Measurements from ENCODE around the gene WDR13. TPM values are rescaled to one million over a fixed set of nuclear protein-coding genes. Genes with fewer than 3 reads are reported as not detected.

The WDR13 gene
- total and polyA plus RNA-seq, 2 experiments from 2014 or later = 117 to 167 TPM

DNA sequence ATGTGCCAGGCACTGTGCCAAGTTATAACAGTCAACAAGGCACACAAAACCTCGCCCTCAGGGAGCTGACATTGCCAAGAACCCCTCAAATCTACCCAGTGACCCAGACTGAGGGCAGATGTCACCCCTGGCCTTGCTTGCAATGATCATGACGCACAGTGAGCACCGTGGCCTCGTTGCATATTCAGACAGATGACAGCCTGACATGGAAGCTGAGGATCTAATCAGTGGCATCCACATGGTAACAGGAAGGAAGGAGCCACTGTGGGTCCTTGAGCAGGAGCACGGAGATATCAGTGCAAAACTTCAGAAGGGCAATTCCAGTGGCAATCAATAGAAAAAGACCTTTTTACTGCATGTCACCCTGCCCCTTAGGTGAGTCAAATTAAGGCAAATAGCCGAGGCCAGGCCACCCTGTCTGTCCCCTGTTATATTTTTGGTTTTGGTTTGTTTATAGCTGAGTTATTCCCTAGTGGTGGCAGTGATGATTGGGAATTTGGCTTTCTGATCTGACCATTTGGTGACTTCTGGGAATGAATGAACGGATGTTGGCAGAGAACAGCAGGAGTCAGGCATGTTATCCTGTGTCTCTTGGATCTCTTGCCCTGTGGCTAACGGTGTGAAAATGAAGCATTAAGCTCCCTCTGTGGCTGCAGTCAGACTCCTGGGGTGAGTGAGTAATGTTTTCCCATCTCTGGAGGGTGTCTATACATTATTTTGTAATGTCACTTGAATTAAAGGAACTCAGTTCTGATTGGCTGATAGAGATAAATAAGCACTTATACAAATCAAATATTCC is 20.4 kb downstream of the WDR13 start:
- Histone ChIP-seq H3K27me3 (no peaks in the 10 kb centered on the region), H3K27ac (no peak overlapping the region), H3K9me3 (ENCODE audit: low read depth) (no peaks in the 10 kb centered on the region), H4K20me1 (ENCODE audit: insufficient read depth, poor library complexity, severe bottlenecking) (no peaks in the 10 kb centered on the region), H3K4me3 (no peak overlapping the region), H2AFZ (no peak overlapping the region), H3K4me2 (no peak overlapping the region), H3K4me1 (ENCODE audit: insufficient read depth) (no peaks in the 10 kb centered on the region), H3K79me2 (no peaks in the 10 kb centered on the region), H3K9me2 (replicated peaks; ENCODE audit: insufficient read depth) (no peaks in the 10 kb centered on the region), H3K36me3 (replicated peaks; ENCODE audit: insufficient read depth, low read depth) (no peaks in the 10 kb centered on the region)
- 59% methylated on average over 8 of the region's 8 CpGs for WGBS (ENCODE audit: low lambda C conversion rate, missing lambda C conversion rate)
- TF ChIP-seq, protein P1, sequence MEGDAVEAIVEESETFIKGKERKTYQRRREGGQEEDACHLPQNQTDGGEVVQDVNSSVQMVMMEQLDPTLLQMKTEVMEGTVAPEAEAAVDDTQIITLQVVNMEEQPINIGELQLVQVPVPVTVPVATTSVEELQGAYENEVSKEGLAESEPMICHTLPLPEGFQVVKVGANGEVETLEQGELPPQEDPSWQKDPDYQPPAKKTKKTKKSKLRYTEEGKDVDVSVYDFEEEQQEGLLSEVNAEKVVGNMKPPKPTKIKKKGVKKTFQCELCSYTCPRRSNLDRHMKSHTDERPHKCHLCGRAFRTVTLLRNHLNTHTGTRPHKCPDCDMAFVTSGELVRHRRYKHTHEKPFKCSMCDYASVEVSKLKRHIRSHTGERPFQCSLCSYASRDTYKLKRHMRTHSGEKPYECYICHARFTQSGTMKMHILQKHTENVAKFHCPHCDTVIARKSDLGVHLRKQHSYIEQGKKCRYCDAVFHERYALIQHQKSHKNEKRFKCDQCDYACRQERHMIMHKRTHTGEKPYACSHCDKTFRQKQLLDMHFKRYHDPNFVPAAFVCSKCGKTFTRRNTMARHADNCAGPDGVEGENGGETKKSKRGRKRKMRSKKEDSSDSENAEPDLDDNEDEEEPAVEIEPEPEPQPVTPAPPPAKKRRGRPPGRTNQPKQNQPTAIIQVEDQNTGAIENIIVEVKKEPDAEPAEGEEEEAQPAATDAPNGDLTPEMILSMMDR (IDR thresholded peaks at IDR 0.05; ENCODE audit: poor library complexity) = no peak
- TF ChIP-seq EZH2 (IDR thresholded peaks at IDR 0.05; ENCODE audit: borderline replicate concordance) (no peak), EZH2phosphoT487 (IDR thresholded peaks at IDR 0.05; ENCODE audit: low read depth, severe bottlenecking, unreplicated experiment) (no peak)
- no peak for DNase-seq (ENCODE audit: low spot score)

GRCh38 chrX:48626401-48627298 is 29.4 kb downstream of the WDR13 start:
- H3K4me3 ChIP-seq = no peak overlapping the region
- H3K79me2 ChIP-seq = no peaks in the 10 kb centered on the region
- no peak overlapping the region for H3K4me2 ChIP-seq
- WGBS (ENCODE audit: low lambda C conversion rate, missing lambda C conversion rate) = 78% methylated on average over 5 of the region's 5 CpGs
- no peaks in the 10 kb centered on the region for H3K9me2 ChIP-seq (replicated peaks; ENCODE audit: insufficient read depth)
- H3K27ac ChIP-seq = no peak overlapping the region
- no peaks in the 10 kb centered on the region for H3K9me3 ChIP-seq (ENCODE audit: low read depth)
- no peak for DNase-seq (ENCODE audit: low spot score)
- no peaks in the 10 kb centered on the region for H3K4me1 ChIP-seq (ENCODE audit: insufficient read depth)
- TF ChIP-seq EZH2phosphoT487 (IDR thresholded peaks at IDR 0.05; ENCODE audit: low read depth, severe bottlenecking, unreplicated experiment) = no peak
- no peak for TF ChIP-seq EZH2 (IDR thresholded peaks at IDR 0.05; ENCODE audit: borderline replicate concordance)
- TF ChIP-seq, protein P1 (IDR thresholded peaks at IDR 0.05; ENCODE audit: poor library complexity) = no peak
- no peaks in the 10 kb centered on the region for H4K20me1 ChIP-seq (ENCODE audit: insufficient read depth, poor library complexity, severe bottlenecking)
- H3K27me3 ChIP-seq = no peaks in the 10 kb centered on the region
- H3K36me3 ChIP-seq (replicated peaks; ENCODE audit: insufficient read depth, low read depth) = no peaks in the 10 kb centered on the region
- H2AFZ ChIP-seq = no peak overlapping the region

DNA sequence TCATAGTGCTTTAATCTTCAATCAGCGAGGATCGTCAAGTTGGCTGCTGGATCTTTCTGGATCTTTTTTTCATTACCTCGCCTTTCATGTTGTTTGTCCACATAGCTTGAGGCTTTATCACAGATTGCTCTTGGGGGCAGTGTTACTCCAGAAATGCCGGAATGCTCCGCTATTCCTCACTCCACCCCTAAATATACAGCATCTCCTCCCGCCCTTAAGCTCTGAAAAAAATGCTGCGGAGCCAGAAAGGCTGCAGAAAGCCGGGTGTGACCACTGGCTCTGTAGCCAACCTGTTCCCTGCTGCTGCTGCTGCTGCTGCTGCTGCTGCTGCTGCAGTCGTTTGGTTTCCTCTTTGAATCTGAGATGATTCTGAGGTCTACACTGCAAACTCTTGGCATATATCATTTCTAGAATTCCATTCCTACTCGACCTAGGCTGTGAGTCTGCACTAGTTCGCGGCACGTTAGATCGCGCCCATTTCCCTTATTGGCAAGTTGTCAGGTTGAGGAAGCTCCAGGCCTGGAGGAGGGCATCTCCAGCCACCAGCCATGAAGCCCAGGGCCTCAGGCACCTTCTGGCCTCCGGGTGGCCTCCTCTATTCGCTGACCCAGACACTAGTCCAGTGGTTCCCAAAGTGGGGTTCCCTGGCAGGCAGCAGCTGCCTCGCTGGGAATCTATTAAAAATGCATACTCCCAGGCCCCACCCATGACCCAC is 34.2 kb downstream of the WDR13 start:
- H3K4me2 ChIP-seq = peak overlapping the region; percentile 52
- H3K79me2 ChIP-seq = no peaks in the 10 kb centered on the region
- no peak overlapping the region for H3K27ac ChIP-seq
- TF ChIP-seq EZH2 (IDR thresholded peaks at IDR 0.05; ENCODE audit: borderline replicate concordance) = no peak
- TF ChIP-seq, protein P1 (IDR thresholded peaks at IDR 0.05; ENCODE audit: poor library complexity) = peak; percentile 53
- H3K36me3 ChIP-seq (replicated peaks; ENCODE audit: insufficient read depth, low read depth) = no peaks in the 10 kb centered on the region
- H3K27me3 ChIP-seq = no peaks in the 10 kb centered on the region
- H3K9me2 ChIP-seq (replicated peaks; ENCODE audit: insufficient read depth) = no peaks in the 10 kb centered on the region
- 60% methylated on average over 18 of the region's 18 CpGs for WGBS (ENCODE audit: low lambda C conversion rate, missing lambda C conversion rate)
- no peaks in the 10 kb centered on the region for H3K4me1 ChIP-seq (ENCODE audit: insufficient read depth)
- no peaks in the 10 kb centered on the region for H3K9me3 ChIP-seq (ENCODE audit: low read depth)
- H2AFZ ChIP-seq = no peak overlapping the region
- H3K4me3 ChIP-seq = no peak overlapping the region
- DNase-seq (ENCODE audit: low spot score) = peak; percentile 85
- H4K20me1 ChIP-seq (ENCODE audit: insufficient read depth, poor library complexity, severe bottlenecking) = no peaks in the 10 kb centered on the region
